Measurements from ENCODE around the gene SEPTIN14.
"Not testable (repeated sequence)": the region's sequence is repeated elsewhere in the genome, so short reads cannot be mapped to it uniquely, and the experiment has no call there.

The SEPTIN14 gene

DNA sequence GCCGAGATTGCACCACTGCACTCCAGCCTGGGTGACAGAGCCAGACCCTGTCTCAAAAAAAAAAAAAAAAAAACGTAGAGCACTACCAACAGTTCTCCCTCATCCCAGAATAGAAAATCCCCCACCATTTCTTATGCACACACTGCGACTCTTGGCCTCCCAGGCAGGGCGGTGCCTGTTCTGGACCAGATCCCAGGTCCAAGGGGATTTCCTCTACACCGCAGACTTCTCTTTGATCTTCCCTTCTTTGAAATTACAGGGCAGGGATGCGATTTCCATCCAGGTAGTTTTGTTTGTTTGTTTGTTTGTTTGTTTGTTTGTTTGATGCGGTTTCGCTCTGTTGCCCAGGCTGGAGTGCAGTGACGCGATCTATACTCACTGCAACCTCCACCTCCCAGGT, 91.8 kb downstream of the SEPTIN14 start:
- Histone ChIP-seq H3K4me2 (no peak overlapping the region), H3K79me2 (ENCODE audit: insufficient read depth, low read depth) (no peaks in the 10 kb centered on the region), H4K20me1 (ENCODE audit: insufficient read depth) (no peaks in the 10 kb centered on the region), H3K4me3 (IDR thresholded peaks at IDR 0.05; ENCODE audit: insufficient read depth, low read depth, low read length) (no peak overlapping the region), H3K27me3 (ENCODE audit: insufficient read depth, low read depth) (no peaks in the 10 kb centered on the region), H3K4me1 (ENCODE audit: low read depth, poor library complexity, severe bottlenecking) (no peaks in the 10 kb centered on the region), H2AFZ (ENCODE audit: low read depth) (no peak overlapping the region), H3K27ac (no peak overlapping the region), H3K9ac (no peak overlapping the region), H3K36me3 (ENCODE audit: insufficient read depth) (no peaks in the 10 kb centered on the region)
- TF ChIP-seq, protein P1, sequence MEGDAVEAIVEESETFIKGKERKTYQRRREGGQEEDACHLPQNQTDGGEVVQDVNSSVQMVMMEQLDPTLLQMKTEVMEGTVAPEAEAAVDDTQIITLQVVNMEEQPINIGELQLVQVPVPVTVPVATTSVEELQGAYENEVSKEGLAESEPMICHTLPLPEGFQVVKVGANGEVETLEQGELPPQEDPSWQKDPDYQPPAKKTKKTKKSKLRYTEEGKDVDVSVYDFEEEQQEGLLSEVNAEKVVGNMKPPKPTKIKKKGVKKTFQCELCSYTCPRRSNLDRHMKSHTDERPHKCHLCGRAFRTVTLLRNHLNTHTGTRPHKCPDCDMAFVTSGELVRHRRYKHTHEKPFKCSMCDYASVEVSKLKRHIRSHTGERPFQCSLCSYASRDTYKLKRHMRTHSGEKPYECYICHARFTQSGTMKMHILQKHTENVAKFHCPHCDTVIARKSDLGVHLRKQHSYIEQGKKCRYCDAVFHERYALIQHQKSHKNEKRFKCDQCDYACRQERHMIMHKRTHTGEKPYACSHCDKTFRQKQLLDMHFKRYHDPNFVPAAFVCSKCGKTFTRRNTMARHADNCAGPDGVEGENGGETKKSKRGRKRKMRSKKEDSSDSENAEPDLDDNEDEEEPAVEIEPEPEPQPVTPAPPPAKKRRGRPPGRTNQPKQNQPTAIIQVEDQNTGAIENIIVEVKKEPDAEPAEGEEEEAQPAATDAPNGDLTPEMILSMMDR (conservative IDR thresholded peaks at IDR 0.05; ENCODE audit: low read depth, low read length), result no peak

DNA sequence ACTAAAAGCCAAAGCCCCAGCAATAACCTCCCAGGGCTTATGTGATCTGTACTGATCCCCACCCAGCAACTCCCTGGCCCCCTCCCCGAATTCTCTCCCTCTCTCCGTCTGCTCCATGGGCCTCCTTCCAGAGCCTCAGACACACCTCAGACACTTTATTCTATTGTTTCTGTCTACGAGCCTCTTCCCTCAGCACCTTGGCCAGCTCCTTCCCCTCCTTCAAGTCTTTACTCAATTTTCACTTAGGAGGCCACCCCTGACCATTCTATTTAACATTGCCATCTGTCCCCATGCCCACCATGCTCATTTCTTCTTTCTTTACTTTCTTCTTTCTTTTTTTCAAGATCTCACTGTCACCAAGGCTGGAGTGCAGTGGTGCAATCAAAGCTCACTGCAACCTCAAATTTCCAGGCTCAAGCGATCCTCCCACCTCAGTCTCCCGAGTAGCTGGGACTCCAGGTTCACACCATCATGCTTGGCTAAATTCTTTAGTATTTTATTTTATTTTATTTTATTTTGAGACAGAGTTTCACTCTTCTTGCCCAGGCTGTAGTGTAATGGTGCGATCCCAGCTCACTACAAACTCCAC, 109.2 kb downstream of the SEPTIN14 start:
- not testable (repeated sequence) for H2AFZ ChIP-seq (ENCODE audit: low read depth); H3K79me2 ChIP-seq (ENCODE audit: insufficient read depth, low read depth); H3K36me3 ChIP-seq (ENCODE audit: insufficient read depth); H3K4me2 ChIP-seq; H3K9ac ChIP-seq; H3K27me3 ChIP-seq (ENCODE audit: insufficient read depth, low read depth); H3K27ac ChIP-seq; H4K20me1 ChIP-seq (ENCODE audit: insufficient read depth); H3K4me3 ChIP-seq (IDR thresholded peaks at IDR 0.05; ENCODE audit: insufficient read depth, low read depth, low read length); H3K4me1 ChIP-seq (ENCODE audit: low read depth, poor library complexity, severe bottlenecking)

DNA sequence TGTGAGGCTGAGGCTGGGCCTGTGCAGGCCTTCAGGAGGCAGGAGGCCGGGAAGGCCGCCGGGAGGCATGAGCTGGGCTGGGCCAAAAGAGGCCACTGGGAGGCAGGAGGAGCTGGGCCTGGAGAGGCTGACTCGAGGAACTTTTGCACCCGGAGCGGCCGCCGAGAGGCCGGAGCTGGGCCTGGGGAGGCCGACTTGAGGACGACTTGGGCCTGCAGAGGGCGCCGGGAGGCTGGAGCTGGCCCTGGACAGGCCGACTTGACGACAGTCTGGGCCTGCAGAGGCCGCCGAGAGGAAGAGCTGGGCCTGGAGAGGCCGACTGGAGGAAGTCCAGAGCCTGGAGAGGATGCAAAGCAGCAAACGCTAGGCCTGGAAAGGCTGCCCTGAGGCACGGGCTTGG, 117.8 kb downstream of the SEPTIN14 start:
- H3K27me3 ChIP-seq (ENCODE audit: insufficient read depth, low read depth); H3K4me1 ChIP-seq (ENCODE audit: low read depth, poor library complexity, severe bottlenecking); H3K9ac ChIP-seq; H4K20me1 ChIP-seq (ENCODE audit: insufficient read depth); H2AFZ ChIP-seq (ENCODE audit: low read depth); H3K79me2 ChIP-seq (ENCODE audit: insufficient read depth, low read depth); H3K36me3 ChIP-seq (ENCODE audit: insufficient read depth); H3K4me3 ChIP-seq (IDR thresholded peaks at IDR 0.05; ENCODE audit: insufficient read depth, low read depth, low read length); H3K27ac ChIP-seq; H3K4me2 ChIP-seq: not testable (repeated sequence)
